ENCODE measurements around the gene CD86.
"Not testable (repeated sequence)": the region's sequence is repeated elsewhere in the genome, so short reads cannot be mapped to it uniquely, and the experiment has no call there.

Gene CD86

GRCh38 chr3:122164983-122165382, 109.8 kb downstream of the CD86 start:
- DNase-seq = not testable (repeated sequence)

- DNase-seq = no peak
Observed at GRCh38 chr3:122167630-122168029, 112.5 kb downstream of the CD86 start.

GRCh38 chr3:122168044-122168443, 112.9 kb downstream of the CD86 start:
- DNase-seq = no peak

- no peak for DNase-seq
Observed at GRCh38 chr3:122169911-122170310, 114.7 kb downstream of the CD86 start.
